ENCODE results near the gene MTF1.

DNA sequence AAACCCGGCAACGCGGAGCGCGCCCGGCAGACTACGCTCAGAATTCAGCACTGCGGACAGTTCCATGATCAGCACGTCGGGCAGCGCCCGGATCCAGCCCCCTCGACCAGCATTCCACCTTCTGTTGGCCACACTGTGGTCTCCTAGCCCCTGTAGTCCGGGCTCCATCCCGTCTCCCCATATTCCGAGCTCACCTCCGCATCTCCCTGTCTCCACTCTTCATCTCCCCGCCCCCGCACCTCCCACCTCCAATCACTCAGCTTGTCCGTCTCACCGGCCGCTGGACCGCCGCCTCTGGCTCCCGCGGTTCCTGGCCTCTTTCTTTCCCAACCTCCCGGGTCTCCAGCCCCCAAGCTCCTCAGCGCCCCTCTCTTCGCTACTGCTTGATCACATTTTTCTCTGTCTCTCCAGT, 95.0 kb downstream of the MTF1 start:
- TF ChIP-seq ZNF23 (tag by site-specific recombination; IDR thresholded peaks at IDR 0.05; ENCODE audit: borderline replicate concordance) (no peak), ZNF473 (tag by site-specific recombination; IDR thresholded peaks at IDR 0.05) (no peak), ZFP37 (tag by site-specific recombination; IDR thresholded peaks at IDR 0.05) (no peak), ZNF596 (tag by site-specific recombination; IDR thresholded peaks at IDR 0.05) (no peak), ZNF214 (tag by site-specific recombination; IDR thresholded peaks at IDR 0.05; ENCODE audit: borderline replicate concordance) (no peak), GLI4 (tag by site-specific recombination; IDR thresholded peaks at IDR 0.05) (no peak), ZBTB1 (tag by site-specific recombination; IDR thresholded peaks at IDR 0.05) (no peak)
- TF ChIP-seq, protein P1, sequence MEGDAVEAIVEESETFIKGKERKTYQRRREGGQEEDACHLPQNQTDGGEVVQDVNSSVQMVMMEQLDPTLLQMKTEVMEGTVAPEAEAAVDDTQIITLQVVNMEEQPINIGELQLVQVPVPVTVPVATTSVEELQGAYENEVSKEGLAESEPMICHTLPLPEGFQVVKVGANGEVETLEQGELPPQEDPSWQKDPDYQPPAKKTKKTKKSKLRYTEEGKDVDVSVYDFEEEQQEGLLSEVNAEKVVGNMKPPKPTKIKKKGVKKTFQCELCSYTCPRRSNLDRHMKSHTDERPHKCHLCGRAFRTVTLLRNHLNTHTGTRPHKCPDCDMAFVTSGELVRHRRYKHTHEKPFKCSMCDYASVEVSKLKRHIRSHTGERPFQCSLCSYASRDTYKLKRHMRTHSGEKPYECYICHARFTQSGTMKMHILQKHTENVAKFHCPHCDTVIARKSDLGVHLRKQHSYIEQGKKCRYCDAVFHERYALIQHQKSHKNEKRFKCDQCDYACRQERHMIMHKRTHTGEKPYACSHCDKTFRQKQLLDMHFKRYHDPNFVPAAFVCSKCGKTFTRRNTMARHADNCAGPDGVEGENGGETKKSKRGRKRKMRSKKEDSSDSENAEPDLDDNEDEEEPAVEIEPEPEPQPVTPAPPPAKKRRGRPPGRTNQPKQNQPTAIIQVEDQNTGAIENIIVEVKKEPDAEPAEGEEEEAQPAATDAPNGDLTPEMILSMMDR (tag by site-specific recombination; IDR thresholded peaks at IDR 0.05) = no peak
- TF ChIP-seq, protein P2, sequence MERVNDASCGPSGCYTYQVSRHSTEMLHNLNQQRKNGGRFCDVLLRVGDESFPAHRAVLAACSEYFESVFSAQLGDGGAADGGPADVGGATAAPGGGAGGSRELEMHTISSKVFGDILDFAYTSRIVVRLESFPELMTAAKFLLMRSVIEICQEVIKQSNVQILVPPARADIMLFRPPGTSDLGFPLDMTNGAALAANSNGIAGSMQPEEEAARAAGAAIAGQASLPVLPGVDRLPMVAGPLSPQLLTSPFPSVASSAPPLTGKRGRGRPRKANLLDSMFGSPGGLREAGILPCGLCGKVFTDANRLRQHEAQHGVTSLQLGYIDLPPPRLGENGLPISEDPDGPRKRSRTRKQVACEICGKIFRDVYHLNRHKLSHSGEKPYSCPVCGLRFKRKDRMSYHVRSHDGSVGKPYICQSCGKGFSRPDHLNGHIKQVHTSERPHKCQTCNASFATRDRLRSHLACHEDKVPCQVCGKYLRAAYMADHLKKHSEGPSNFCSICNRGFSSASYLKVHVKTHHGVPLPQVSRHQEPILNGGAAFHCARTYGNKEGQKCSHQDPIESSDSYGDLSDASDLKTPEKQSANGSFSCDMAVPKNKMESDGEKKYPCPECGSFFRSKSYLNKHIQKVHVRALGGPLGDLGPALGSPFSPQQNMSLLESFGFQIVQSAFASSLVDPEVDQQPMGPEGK (tag by site-specific recombination; IDR thresholded peaks at IDR 0.05) = peak; percentile 70
- TF ChIP-seq, protein P3, sequence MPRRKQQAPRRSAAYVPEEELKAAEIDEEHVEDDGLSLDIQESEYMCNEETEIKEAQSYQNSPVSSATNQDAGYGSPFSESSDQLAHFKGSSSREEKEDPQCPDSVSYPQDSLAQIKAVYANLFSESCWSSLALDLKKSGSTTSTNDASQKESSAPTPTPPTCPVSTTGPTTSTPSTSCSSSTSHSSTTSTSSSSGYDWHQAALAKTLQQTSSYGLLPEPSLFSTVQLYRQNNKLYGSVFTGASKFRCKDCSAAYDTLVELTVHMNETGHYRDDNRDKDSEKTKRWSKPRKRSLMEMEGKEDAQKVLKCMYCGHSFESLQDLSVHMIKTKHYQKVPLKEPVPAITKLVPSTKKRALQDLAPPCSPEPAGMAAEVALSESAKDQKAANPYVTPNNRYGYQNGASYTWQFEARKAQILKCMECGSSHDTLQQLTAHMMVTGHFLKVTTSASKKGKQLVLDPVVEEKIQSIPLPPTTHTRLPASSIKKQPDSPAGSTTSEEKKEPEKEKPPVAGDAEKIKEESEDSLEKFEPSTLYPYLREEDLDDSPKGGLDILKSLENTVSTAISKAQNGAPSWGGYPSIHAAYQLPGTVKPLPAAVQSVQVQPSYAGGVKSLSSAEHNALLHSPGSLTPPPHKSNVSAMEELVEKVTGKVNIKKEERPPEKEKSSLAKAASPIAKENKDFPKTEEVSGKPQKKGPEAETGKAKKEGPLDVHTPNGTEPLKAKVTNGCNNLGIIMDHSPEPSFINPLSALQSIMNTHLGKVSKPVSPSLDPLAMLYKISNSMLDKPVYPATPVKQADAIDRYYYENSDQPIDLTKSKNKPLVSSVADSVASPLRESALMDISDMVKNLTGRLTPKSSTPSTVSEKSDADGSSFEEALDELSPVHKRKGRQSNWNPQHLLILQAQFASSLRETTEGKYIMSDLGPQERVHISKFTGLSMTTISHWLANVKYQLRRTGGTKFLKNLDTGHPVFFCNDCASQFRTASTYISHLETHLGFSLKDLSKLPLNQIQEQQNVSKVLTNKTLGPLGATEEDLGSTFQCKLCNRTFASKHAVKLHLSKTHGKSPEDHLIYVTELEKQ (tag by site-specific recombination; IDR thresholded peaks at IDR 0.05; ENCODE audit: borderline replicate concordance) = no peak
